ENCODE data around the gene LRMDA. TPM values are rescaled to one million over a fixed set of nuclear protein-coding genes. Genes with fewer than 3 reads are reported as not detected.

The LRMDA gene
- total and polyA plus RNA-seq, 2 donors from 2014 or later = 23.2 to 48.6 TPM

- Histone ChIP-seq H3K9me3 (ENCODE audit: control insufficient read depth in 2 of 3, insufficient read depth in 1 of 3, low read length in 3 of 3) (no peaks in the 10 kb centered on the region), H3K4me1 (ENCODE audit: control insufficient read depth in 2 of 3, insufficient read depth in 2 of 3, low read depth in 1 of 3, low read length in 3 of 3) (peaks cover 6 to 21% (median 20%) of the 10 kb centered on the region in 3 donors), H3K9ac (ENCODE audit: low read length in 3 of 3) (no peak overlapping the region), H3K27ac (ENCODE audit: low read depth in 2 of 2, low read length in 2 of 2) (no peak overlapping the region), H3K36me3 (ENCODE audit: control insufficient read depth in 2 of 3, insufficient read depth in 3 of 3, low read length in 3 of 3) (no peaks in the 10 kb centered on the region), H3K27me3 (ENCODE audit: control insufficient read depth, insufficient read depth, low read length) (no peaks in the 10 kb centered on the region), H3K4me3 (ENCODE audit: low read length in 3 of 3) (no peak overlapping the region)
- DNase-seq = no peak
- no peak for FAIRE-seq
- intact Hi-C loops (cut with DNase I) = no loop called here
- no peak for TF ChIP-seq CTCF (IDR thresholded peaks at IDR 0.05; ENCODE audit: borderline replicate concordance, extremely low read depth, insufficient read depth)
Measured at GRCh38 chr10:75596930-75597620, 165.7 kb downstream of the LRMDA start.

- no peak for FAIRE-seq
- TF ChIP-seq CTCF (IDR thresholded peaks at IDR 0.05; ENCODE audit: borderline replicate concordance, extremely low read depth, insufficient read depth) = no peak
- intact Hi-C loops (cut with DNase I) = no loop called here
Measured at GRCh38 chr10:75597773-75598440, 166.5 kb downstream of the LRMDA start.

GRCh38 chr10:75598998-75599397, 167.6 kb downstream of the LRMDA start:
- Histone ChIP-seq H3K9ac (ENCODE audit: low read length in 3 of 3) (no peak overlapping the region), H3K9me3 (ENCODE audit: control insufficient read depth in 2 of 3, insufficient read depth in 1 of 3, low read length in 3 of 3) (no peaks in the 10 kb centered on the region), H3K27ac (ENCODE audit: low read depth in 2 of 2, low read length in 2 of 2) (no peak overlapping the region), H3K4me3 (ENCODE audit: low read length in 3 of 3) (no peak overlapping the region), H3K4me1 (ENCODE audit: control insufficient read depth in 2 of 3, insufficient read depth in 2 of 3, low read depth in 1 of 3, low read length in 3 of 3) (peaks cover 0 to 11% (median 11%) of the 10 kb centered on the region in 3 donors), H3K27me3 (ENCODE audit: control insufficient read depth, insufficient read depth, low read length) (no peaks in the 10 kb centered on the region), H3K36me3 (ENCODE audit: control insufficient read depth in 2 of 3, insufficient read depth in 3 of 3, low read length in 3 of 3) (no peaks in the 10 kb centered on the region)
- DNase-seq (no peak), FAIRE-seq (no peak)
- no peak for TF ChIP-seq CTCF (IDR thresholded peaks at IDR 0.05; ENCODE audit: borderline replicate concordance, extremely low read depth, insufficient read depth)
- intact Hi-C loops (cut with DNase I) = no loop called here

More at GRCh38 chr10:75597773-75598440, 166.5 kb downstream of the LRMDA start:
- no peaks in the 10 kb centered on the region for H3K27me3 ChIP-seq (ENCODE audit: control insufficient read depth, insufficient read depth, low read length)
- no peak overlapping the region for H3K9ac ChIP-seq (ENCODE audit: low read length in 3 of 3)
- no peak overlapping the region for H3K4me3 ChIP-seq (ENCODE audit: low read length in 3 of 3)
- peaks cover 2 to 20% (median 19%) of the 10 kb centered on the region in 3 donors for H3K4me1 ChIP-seq (ENCODE audit: control insufficient read depth in 2 of 3, insufficient read depth in 2 of 3, low read depth in 1 of 3, low read length in 3 of 3)
- peak overlapping the region in 1 of 2 donors; percentile 0 for H3K27ac ChIP-seq (ENCODE audit: low read depth in 2 of 2, low read length in 2 of 2)
- no peaks in the 10 kb centered on the region for H3K9me3 ChIP-seq (ENCODE audit: control insufficient read depth in 2 of 3, insufficient read depth in 1 of 3, low read length in 3 of 3)
- peak in 4 of 5 donors; percentile 37 to 61 (median 50) for DNase-seq
- H3K36me3 ChIP-seq (ENCODE audit: control insufficient read depth in 2 of 3, insufficient read depth in 3 of 3, low read length in 3 of 3) = no peaks in the 10 kb centered on the region
